Vagina (tissue), 2 donors: ENCODE data around the gene ATP6V1E1.

ENCODE experiments used
- POLR2A ChIP-seq, 2 donors: fragments of 450-650 bp; IDR thresholded peaks; one replicate each; pipeline ENCODE4 v1.6.1; 2017; ENCODE audit warnings: antibody characterized with exemption in 2 of 2, mild to moderate bottlenecking in 2 of 2, moderate library complexity in 2 of 2
- TF ChIP-seq, protein P1 (sequence below), 3 experiments: fragments of 450-650 bp in 2 of 3; fragments of 200-600 bp in 1 of 3; sonication (generic) in 1 of 3; IDR thresholded peaks; one replicate each; pipeline ENCODE4 v1.5.1; 2017 to 2019; ENCODE audit warnings: antibody characterized with exemption in 3 of 3, mild to moderate bottlenecking in 2 of 3, moderate library complexity in 2 of 3

DNA sequence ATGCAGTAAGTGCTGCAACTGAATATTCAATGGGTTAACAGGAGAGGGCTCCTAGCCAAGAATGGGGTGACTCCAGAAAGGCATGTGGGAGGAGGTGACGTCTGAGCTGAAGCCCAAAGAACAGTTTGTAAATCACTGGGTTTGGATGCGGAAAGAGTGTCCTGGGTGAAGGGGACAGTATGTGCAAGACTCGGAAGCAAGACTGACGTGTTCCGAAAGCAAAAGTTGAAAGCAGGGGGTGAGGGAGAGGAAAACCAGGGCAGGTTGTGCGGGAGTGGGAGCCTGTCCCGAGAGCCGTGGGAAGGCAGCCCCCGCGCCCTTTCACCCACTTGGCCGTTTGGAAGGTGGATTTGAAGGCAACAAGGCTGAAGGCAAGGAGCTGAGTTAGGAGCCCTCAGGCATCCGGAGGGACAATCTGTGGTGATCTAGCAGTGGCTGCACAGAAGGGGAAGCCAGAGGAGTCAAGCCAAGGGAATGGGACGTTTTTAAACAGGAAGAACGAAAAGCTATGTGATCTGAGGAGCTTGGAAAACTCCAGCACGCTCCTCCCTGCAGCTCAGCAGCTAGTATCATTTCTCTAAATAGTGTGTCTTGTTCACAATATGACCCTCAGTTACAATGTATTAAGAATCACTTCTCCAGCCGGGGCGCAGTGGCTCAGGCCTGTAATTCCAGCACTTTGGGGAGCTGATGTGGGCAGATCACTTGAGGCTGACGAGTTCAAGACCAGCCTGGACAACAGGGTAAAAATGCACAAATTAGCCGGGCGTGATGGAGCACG is 57.5 kb downstream of the ATP6V1E1 start:
- TF ChIP-seq, protein P1, sequence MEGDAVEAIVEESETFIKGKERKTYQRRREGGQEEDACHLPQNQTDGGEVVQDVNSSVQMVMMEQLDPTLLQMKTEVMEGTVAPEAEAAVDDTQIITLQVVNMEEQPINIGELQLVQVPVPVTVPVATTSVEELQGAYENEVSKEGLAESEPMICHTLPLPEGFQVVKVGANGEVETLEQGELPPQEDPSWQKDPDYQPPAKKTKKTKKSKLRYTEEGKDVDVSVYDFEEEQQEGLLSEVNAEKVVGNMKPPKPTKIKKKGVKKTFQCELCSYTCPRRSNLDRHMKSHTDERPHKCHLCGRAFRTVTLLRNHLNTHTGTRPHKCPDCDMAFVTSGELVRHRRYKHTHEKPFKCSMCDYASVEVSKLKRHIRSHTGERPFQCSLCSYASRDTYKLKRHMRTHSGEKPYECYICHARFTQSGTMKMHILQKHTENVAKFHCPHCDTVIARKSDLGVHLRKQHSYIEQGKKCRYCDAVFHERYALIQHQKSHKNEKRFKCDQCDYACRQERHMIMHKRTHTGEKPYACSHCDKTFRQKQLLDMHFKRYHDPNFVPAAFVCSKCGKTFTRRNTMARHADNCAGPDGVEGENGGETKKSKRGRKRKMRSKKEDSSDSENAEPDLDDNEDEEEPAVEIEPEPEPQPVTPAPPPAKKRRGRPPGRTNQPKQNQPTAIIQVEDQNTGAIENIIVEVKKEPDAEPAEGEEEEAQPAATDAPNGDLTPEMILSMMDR (IDR thresholded peaks at IDR 0.05), result no peak
- TF ChIP-seq POLR2A (IDR thresholded peaks at IDR 0.05), result peak in 1 of 2 donors; percentile 51
